NCI-H526 (cell line): Measurements from ENCODE around the gene ODAPH.

Source experiments
- DNase-seq, 2 experiments: peaks; one replicate each; lab custom pipeline; 2025; lab: John Stamatoyannopoulos, UW

The ODAPH gene

DNA sequence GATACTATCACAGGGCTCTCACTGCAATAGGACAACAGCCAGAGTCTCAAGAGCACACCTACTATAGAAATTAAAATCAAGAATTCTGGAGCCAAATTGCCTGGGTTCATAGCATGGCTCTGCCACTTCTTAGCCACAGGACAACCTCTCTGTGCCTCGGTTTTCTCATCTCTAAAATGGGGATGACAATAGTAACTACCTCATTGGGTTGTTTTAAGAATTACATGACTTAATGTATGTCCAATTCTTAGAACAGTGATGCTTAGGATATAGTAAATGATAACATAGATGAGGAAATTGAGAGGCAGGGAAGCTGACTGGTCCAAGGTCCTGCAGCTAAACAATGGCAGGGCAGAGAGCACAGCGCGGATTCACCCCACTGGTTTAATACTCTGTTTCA, 11.0 kb upstream of the ODAPH start:
- DNase-seq: no peak

DNA sequence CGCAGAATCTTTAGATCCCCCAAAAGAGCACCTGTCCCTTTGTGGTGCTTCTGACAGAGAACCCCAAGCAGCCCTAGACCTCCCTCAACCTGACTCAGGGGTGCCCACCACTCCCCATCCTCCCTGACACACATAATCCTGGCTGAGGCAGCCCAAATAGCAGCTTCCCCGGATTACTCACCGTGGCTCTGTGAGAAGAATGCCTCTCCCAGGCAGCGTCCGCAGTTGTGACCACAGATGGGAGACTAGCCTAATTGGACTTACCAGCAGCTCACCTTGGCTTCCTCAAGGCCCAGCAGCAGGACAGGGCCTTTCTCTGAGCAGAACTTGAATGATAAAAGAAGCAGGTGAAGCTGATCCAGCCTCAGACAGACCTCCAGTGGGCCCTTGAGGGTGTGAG, 10.3 kb upstream of the ODAPH start:
- no peak for DNase-seq

- DNase-seq: no peak
Measured at GRCh38 chr4:75547647-75548387, 8.0 kb upstream of the ODAPH start.

DNA sequence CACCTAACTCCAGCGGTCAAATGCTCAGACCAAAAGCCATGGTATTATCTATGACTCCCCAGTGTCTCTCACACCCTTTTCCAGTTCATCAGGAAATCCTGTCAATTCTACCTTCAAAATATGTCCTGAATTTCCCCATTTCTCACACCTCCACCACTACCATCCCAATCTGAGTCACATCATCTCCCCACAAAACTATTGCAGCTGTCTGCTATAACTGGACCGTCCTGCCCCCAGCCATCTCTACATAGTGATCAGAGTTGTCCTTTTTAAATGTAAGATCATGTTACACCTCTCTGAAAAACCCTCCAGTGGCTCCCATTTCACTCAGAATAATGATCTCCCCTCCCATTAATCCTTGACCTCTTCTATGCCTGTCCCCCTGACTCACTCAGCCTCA, 6.8 kb upstream of the ODAPH start:
- no peak for DNase-seq

GRCh38 chr4:75552452-75552851, 3.4 kb upstream of the ODAPH start:
- DNase-seq: no peak

DNA sequence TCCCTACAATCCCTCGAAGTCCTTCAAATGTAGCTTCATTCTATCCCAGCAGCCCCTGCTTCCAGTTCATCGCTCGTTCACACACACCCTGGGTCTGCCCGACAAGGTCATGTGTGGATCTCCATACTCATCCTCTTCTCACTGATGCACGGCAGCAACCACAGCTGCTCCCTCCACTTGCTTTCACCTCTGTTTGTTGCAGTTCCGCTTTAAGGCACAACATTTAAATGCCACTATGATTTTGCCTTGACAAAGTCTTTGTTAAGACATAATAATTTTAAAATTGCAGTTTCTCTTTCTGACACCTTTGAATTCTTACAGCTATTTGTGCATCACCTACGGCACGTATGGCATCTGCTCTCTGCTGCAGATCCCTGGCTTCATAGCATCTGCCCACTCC, 1.8 kb downstream of the ODAPH start:
- DNase-seq: no peak

- DNase-seq: peak; percentile 41 to 56
Measured at GRCh38 chr4:75561789-75562188, 5.9 kb downstream of the ODAPH start.

- DNase-seq: no peak
Measured at GRCh38 chr4:75564023-75564422, 8.2 kb downstream of the ODAPH start.

GRCh38 chr4:75565481-75565880, 9.6 kb downstream of the ODAPH start:
- DNase-seq: no peak

GRCh38 chr4:75566911-75567310, 11.0 kb downstream of the ODAPH start:
- no peak for DNase-seq

GRCh38 chr4:75567725-75568124, 11.9 kb downstream of the ODAPH start:
- no peak for DNase-seq

DNA sequence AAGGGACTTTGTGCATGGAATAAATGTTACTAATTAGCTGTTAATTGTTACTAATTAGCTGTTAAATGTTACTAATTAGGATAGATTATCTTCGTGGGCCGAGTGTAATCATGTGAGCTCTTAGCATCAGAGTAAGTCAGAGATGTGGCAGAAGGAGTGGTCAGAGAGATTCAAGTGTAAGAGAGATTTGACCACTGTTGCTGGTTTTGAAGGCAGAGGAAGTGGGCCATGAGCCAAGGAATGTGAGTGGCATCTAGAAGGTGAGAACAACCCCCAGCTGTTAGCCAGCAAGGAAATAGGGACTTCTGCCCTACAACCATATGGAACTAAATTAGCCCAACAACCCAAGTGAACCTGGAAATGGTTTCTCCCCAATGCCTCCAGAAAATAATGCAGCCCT, 28.2 kb downstream of the ODAPH start:
- no peak for DNase-seq

- no peak for DNase-seq
Measured at GRCh38 chr4:75593393-75593792, 37.5 kb downstream of the ODAPH start.

DNA sequence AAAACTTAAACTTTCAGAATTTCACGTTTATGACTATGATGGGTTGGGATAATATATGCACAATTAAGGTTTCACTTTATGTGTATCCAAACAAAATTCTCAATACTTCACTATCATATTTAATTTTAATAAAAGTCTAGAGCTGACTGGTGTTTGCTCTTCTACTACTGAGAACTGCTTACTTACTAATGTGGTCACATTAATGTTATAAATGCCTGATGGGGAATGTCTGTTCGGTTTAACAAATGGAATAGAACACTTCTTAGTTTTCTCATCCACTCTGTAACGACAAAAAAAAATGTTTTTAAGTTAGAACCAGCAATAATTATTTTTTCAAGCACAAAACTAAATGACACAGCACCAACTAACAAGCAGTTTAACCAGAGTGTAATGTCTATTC, 40.2 kb downstream of the ODAPH start:
- no peak for DNase-seq

GRCh38 chr4:75598390-75598789, 42.5 kb downstream of the ODAPH start:
- no peak for DNase-seq

GRCh38 chr4:75599647-75600046, 43.8 kb downstream of the ODAPH start:
- DNase-seq: no peak

- DNase-seq: no peak
Measured at GRCh38 chr4:75605928-75606327, 50.1 kb downstream of the ODAPH start.

DNA sequence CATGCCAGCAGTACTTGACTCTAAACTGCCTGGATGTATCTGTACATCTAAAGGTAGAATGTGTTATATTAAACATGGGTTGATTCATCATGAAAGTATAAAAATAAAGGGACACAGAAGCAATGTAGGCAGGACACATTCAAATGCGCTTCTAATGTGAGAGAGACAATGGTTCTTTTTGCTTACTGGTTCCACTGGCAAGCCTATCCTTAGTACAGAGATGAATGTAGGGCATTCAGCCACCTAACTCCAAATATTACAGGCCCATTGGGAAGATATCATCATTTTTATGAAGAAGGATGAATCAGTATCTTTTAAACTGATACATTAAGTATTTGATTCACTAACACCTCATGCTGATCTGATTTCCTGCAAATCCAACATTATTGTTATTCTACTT, 56.4 kb downstream of the ODAPH start:
- no peak for DNase-seq
